GM23338 (cell line): ENCODE data around the gene HADHA.
"Not testable (repeated sequence)": the region's sequence is repeated elsewhere in the genome, so short reads cannot be mapped to it uniquely, and the experiment has no call there.

ENCODE experiments used
- CREB1 ChIP-seq: fragments of 250-450 bp; sonication (Bioruptor Pico); IDR thresholded peaks from 2 replicates; pipeline ENCODE4 v1.5.0; 2020; ENCODE audit warnings: low read depth, mild to moderate bottlenecking, moderate library complexity
- CTCF ChIP-seq, 2 experiments: fragments of 200-600 bp in 1 of 2; sonication (generic) in 1 of 2; conservative IDR thresholded peaks; 2 replicates each; pipeline versions ENCODE4 v1.5.1 to v1.6.1; 2016 to 2017; ENCODE audit warnings: antibody characterized with exemption in 2 of 2, low read depth in 2 of 2, mild to moderate bottlenecking in 2 of 2, moderate library complexity in 1 of 2
- EZH2 ChIP-seq: fragments of 200-600 bp; sonication (generic); IDR thresholded peaks from one replicate; pipeline ENCODE4 v1.8.0; 2017; ENCODE audit warnings: antibody characterized with exemption, mild to moderate bottlenecking, low read depth; ENCODE audit not compliant: unreplicated experiment
- EZH2phosphoT487 ChIP-seq: fragments of 200-600 bp; sonication (generic); IDR thresholded peaks from one replicate; pipeline ENCODE4 v1.8.1; 2018; ENCODE audit warnings: antibody characterized with exemption; ENCODE audit not compliant: unreplicated experiment
- POLR2AphosphoS5 ChIP-seq: IDR thresholded peaks from 2 replicates; pipeline ENCODE4 v1.6.1; 2016; ENCODE audit warnings: antibody characterized with exemption, low read depth
- ZNF114 ChIP-seq: fragments of 250-450 bp; sonication (Bioruptor Pico); IDR thresholded peaks from 2 replicates; pipeline ENCODE4 v1.5.0; 2020; ENCODE audit warnings: mild to moderate bottlenecking, moderate library complexity
- ZNF331 ChIP-seq: fragments of 250-450 bp; sonication (Bioruptor Pico); IDR thresholded peaks from 2 replicates; pipeline ENCODE4 v1.5.0; 2020; ENCODE audit warnings: low read depth, mild to moderate bottlenecking, moderate library complexity
- TF ChIP-seq, protein P1 (sequence below): IDR thresholded peaks from one replicate; pipeline ENCODE4 v1.6.1; 2018; ENCODE audit warnings: antibody characterized with exemption; ENCODE audit not compliant: unreplicated experiment

- TF ChIP-seq CTCF (conservative IDR thresholded peaks at IDR 0.05; ENCODE audit: low read depth in 2 of 2); EZH2; CREB1 (CRISPR knock-in tag); ZNF331; POLR2AphosphoS5; ZNF114 (CRISPR knock-in tag); EZH2phosphoT487: not testable (repeated sequence)
- TF ChIP-seq, protein P1, sequence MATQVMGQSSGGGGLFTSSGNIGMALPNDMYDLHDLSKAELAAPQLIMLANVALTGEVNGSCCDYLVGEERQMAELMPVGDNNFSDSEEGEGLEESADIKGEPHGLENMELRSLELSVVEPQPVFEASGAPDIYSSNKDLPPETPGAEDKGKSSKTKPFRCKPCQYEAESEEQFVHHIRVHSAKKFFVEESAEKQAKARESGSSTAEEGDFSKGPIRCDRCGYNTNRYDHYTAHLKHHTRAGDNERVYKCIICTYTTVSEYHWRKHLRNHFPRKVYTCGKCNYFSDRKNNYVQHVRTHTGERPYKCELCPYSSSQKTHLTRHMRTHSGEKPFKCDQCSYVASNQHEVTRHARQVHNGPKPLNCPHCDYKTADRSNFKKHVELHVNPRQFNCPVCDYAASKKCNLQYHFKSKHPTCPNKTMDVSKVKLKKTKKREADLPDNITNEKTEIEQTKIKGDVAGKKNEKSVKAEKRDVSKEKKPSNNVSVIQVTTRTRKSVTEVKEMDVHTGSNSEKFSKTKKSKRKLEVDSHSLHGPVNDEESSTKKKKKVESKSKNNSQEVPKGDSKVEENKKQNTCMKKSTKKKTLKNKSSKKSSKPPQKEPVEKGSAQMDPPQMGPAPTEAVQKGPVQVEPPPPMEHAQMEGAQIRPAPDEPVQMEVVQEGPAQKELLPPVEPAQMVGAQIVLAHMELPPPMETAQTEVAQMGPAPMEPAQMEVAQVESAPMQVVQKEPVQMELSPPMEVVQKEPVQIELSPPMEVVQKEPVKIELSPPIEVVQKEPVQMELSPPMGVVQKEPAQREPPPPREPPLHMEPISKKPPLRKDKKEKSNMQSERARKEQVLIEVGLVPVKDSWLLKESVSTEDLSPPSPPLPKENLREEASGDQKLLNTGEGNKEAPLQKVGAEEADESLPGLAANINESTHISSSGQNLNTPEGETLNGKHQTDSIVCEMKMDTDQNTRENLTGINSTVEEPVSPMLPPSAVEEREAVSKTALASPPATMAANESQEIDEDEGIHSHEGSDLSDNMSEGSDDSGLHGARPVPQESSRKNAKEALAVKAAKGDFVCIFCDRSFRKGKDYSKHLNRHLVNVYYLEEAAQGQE, result not testable (repeated sequence)
Measured at GRCh38 chr2:26258836-26259235, 14.4 kb upstream of the HADHA start.
